Hematopoietic multipotent progenitor cell treated with erythropoietin and hydrocortisone succinate and interleukin-3 and kit ligand, for 17 days (in vitro differentiated cells): ENCODE results near the gene NFASC.

Experiments used
- DNase-seq: peaks from one replicate; pipeline ENCODE4 v3.0.0-alpha.2; 2015; ENCODE audit warnings: low spot score

Gene NFASC

GRCh38 chr1:204983136-204983535, 112.5 kb downstream of the NFASC start:
- no peak for DNase-seq

DNA sequence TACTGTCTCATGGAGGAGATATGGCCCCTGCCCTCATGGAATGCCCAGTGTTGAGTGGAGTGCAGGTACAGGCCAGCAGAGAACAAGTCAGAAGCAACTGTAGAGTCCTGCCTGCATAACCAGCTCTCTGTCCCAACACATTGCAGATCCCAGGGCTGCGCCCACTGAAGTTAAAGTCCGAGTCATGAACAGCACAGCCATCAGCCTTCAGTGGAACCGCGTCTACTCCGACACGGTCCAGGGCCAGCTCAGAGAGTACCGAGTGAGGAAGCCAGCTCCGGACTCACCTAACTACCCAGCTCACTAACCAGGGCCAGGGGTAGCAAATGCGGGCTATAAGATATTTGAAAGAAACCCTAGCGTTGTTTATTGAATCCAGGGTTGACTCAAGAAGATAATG, 113.2 kb downstream of the NFASC start:
- no peak for DNase-seq

DNA sequence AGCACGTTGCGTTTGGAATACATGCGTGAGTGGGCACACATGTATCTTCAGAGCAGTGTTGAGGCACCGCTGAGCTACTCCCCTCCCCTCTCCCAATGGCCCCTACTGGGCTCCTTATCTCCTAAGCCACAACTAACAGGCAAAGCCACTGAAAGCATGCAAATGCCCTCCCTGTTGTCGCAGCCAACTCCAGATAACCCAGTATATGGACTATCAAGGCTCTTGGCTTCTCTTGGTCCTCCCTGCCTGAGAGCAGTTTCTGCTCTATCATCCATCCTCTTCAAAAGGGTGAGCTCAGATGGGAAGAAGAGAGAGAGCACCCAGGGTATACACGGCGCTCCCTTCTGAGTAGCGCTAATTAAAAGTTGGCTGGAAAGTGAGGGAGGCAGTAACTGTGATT, 113.8 kb downstream of the NFASC start:
- peak; percentile 49 for DNase-seq

- DNase-seq: no peak
Observed at GRCh38 chr1:204986181-204986580, 115.5 kb downstream of the NFASC start.

- DNase-seq: no peak
Observed at GRCh38 chr1:204987689-204988088, 117.0 kb downstream of the NFASC start.

- no peak for DNase-seq
Observed at GRCh38 chr1:204988196-204988595, 117.5 kb downstream of the NFASC start.

- peak; percentile 64 for DNase-seq
Observed at GRCh38 chr1:204989266-204990058, 118.8 kb downstream of the NFASC start.

- DNase-seq: no peak
Observed at GRCh38 chr1:204990059-204990664, 119.5 kb downstream of the NFASC start.

GRCh38 chr1:204990721-204991341, 120.2 kb downstream of the NFASC start:
- DNase-seq: no peak

DNA sequence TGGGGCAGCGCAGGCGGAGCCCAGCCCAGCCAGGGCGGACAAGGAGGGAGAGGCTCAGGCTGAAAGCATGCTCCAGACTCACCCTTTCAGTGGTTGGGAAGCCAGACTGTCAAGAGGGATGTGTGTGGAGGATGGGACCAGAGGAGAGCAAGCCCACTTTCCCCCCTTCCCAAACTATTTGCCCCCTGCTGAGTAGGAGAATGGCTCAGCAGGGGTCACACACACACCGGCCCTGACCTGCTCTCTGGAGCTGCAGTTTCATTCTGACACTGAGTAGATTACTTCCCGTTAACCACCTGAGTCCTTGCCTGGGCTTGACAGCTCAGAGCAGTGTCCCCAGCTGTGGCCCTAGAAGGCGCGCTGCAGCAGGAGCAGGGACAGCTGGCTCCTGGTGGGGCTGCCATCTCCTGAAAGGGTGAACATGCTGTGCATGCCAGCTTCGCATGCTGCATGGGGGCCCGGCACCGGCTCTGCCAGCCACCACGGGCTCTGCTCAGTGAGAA, 120.7 kb downstream of the NFASC start:
- DNase-seq: no peak

- no peak for DNase-seq
Observed at GRCh38 chr1:204992201-204992997, 121.7 kb downstream of the NFASC start.

GRCh38 chr1:204992998-204993314, 122.3 kb downstream of the NFASC start:
- DNase-seq: no peak

DNA sequence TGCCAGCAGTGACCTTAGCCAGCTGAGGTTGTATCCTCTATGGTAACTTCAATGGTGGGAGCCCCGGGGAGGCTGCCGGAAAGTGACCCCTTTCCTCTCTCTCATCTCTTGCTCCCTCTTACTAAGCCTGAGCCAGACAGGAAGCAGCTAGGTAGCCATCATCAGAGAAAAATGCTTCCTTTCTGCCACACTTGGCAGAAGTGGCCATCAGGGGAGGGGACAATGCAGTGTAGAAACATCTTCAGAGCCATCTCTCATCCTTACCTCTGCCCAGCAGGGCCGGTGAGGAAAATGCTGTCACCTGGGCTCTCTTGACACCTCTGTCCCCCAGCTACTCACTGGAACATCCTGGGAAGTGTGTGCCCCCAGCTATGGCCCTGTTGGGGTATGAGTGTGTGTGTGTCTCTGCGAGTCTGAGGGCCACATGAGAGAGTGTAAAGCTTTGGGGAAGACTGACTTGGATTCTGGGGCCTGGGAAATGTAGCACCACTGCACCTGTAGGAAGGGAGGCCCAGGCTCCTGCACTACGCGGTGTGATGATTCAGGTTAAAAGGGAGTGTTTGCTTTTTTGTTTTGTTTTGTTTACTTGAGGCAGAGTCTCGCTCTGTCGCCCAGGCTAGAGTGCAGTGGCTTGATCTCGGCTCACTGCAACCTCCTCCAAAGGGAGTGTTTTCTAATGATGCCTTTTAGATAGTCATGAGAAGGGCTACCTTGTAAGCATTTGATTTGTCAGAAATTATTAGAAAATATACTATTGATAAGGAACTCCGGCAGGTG, 123.6 kb downstream of the NFASC start:
- no peak for DNase-seq

GRCh38 chr1:204996981-204997380, 126.3 kb downstream of the NFASC start:
- no peak for DNase-seq

DNA sequence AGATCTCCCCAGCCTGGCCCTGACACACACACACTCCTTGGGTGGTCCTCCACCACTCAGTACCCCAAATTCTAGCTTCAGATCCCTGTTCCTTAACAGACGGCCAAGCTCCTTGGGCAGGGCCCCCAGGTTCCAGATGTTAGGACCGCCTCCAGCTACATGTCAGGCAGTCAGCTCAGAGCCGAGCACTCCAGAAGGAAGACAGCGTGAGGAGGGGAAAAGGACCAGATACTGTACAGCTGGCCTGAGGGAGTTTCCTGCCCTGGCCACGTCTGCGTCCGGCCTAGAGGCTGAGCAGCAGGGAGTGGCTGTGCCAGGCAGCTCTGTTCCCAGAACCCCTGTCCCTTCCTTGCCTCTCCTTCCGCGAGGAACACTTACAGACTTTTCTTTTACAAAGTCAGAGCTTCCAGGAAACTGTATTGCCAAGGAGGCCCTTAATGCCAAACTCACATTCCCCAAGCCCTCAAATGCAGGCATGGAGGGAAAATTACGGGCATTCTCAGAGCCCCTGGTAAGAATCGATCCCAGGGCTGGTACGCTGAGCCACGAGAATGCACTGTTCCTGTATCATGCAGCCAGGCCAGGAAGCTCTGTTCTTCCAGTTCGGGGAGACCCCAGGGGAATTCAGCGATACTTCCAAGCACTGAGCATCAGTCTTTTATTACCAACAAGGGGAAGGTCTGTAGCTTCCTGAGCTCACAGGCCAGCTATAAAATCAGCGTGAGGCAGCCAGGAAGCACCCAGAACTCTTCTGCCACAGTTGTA, 127.1 kb downstream of the NFASC start:
- no peak for DNase-seq

DNA sequence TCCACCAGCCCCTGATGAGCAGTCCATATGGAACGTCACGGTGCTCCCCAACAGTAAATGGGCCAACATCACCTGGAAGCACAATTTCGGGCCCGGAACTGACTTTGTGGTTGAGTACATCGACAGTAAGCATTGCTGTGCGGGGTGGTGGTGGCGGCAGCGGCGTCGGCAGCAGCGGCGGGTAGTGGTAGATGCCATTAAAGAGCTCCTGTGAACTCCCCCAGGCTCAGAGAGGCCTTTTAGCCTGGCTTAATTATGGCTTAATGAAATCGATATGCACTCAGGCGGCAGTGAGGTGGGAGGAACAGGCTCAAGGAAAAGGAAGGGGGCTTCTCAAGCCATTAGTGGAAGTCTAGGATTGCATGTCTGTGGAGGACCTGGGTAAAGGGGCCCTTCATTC, 130.5 kb downstream of the NFASC start:
- DNase-seq: no peak

DNA sequence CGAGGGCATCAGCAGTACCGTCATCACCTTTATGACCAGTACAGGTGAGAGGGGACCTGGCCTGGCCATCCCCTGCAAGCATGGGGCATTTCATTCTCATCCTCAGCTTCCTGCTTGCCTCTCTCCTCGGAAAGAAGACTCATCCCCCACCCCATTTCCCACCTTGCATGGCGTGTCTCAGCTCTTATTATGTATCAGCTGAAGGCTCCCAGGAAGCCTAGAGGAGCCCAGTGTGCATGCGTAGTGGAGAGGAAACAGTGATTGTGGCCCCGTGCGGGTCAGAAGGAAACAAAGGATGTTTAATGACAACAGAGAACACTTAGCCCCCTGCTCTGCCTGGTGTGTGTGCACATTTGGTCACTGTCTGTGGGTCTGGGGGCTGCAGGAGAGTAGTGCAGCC, 132.0 kb downstream of the NFASC start:
- no peak for DNase-seq

DNA sequence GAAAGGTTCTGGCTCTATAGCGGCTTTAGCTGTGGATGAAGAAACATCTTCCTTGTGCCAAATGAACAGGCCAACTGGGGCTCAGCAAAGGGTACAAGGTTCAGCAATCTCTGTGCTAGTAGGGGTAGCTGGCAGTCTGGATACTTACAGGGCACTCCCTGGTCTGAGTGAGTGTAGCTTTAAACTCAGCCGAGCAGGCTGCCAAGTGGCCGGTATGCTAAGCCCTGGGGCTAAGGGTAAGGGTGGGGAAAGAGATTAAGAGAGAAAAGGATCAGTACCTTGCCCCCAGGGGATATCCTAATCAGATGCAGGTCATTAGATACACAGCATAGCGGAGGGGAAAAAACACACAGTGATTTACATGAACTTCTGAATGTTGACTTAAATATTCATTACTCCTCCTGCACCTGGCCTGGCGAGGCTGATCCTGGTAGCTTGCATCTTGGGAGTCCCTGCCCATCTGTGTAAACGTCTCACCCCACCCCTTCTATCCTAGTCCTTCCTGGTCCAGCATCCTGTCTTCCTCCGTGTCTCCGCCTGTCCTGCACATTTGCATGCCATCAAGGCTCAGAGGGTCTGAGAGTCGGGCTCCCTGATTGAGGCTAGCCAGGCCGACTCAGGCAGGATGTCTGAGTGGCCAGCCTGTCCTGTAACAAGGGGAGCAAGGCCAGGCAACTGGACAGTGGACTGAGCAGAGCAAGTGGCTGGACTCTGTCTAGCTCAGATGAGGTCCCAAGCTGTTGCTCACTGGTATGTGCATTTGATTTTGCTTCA, 132.9 kb downstream of the NFASC start:
- DNase-seq: no peak

DNA sequence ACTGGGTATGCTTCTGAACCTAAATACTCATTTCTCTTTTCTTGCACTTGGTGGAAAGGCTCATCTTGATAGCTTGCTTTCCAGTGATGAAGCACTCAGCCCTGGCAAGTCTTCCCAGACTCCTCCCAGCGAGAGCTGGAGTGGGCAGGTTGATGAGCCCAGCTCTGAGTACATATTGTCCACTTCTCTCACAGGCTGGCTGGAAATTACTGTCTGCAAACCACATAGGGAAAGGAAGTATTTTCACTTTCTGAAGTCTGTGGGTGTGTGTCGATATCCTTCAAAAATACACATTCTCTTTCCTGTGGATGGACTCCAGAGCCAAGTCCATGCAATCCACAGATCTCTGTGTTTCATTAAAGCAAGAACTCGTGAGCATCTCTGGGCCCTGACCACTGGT, 133.7 kb downstream of the NFASC start:
- no peak for DNase-seq

DNA sequence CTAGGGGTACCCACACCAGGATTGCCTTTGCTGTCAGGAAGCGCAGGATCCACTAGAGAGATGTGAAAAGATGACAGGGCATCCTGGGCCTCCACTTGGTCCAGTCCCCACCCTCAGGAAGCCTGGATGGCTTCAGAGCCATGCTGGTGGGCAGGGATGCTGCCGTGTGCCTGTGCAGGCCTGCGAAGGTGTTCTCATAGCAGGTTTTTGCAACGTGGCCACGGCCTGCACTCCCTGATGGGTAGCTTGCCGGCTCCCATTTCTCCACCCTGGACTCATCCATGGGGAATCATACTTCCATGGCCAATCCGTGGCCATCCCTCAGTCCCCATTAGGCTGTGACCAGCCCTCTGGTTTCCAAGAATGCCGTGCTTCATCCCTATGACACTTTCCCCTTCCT, 138.2 kb downstream of the NFASC start:
- no peak for DNase-seq
